H9 (cell line): Measurements from ENCODE around the gene NUAK2. TPM values are rescaled to one million over a fixed set of nuclear protein-coding genes. Genes with fewer than 3 reads are reported as not detected.

Experiments used
- DNase-seq: peaks from one replicate; pipeline ENCODE4 v3.0.0-alpha.2; 2017
- H2AFZ ChIP-seq: one replicate; pipeline ENCODE4 v1.6.1; 2013; ENCODE audit warnings: mild to moderate bottlenecking, low read length, control low read depth, moderate library complexity
- H2AK5ac ChIP-seq: 2 replicates; pipeline ENCODE4 v1.6.1; 2013; ENCODE audit warnings: low read length, control low read depth, mixed read lengths; ENCODE audit not compliant: insufficient read length
- H2BK120ac ChIP-seq: one replicate; pipeline ENCODE4 v1.6.1; 2013; ENCODE audit warnings: low read depth, mild to moderate bottlenecking, low read length, control low read depth, inconsistent platforms; ENCODE audit not compliant: poor library complexity, severe bottlenecking
- H2BK12ac ChIP-seq: 2 replicates; pipeline ENCODE4 v1.6.1; 2013; ENCODE audit warnings: low read length, control low read depth, mixed read lengths, low read depth; ENCODE audit not compliant: insufficient read length
- H2BK15ac ChIP-seq: 2 replicates; pipeline ENCODE4 v1.6.1; 2013; ENCODE audit warnings: low read depth, low read length, control low read depth
- H2BK20ac ChIP-seq: one replicate; pipeline ENCODE4 v1.6.1; 2013; ENCODE audit warnings: low read depth, mild to moderate bottlenecking, low read length, control low read depth, inconsistent platforms; ENCODE audit not compliant: poor library complexity, severe bottlenecking
- H2BK5ac ChIP-seq: 2 replicates; pipeline ENCODE4 v1.6.1; 2013; ENCODE audit warnings: low read length, control low read depth, mixed read lengths; ENCODE audit not compliant: insufficient read length
- H3K14ac ChIP-seq: 2 replicates; pipeline ENCODE4 v1.6.1; 2013; ENCODE audit warnings: low read length, control low read depth; ENCODE audit not compliant: insufficient read depth
- H3K18ac ChIP-seq: 2 replicates; pipeline ENCODE4 v1.6.1; 2013; ENCODE audit warnings: low read depth, mild to moderate bottlenecking, mixed read lengths, low read length, control low read depth; ENCODE audit not compliant: insufficient read length
- H3K23ac ChIP-seq: 2 replicates; pipeline ENCODE4 v1.6.1; 2013; ENCODE audit warnings: low read length, control low read depth, mixed read lengths, low read depth; ENCODE audit not compliant: insufficient read length
- H3K23me2 ChIP-seq: 2 replicates; pipeline ENCODE4 v1.6.1; 2013; ENCODE audit warnings: low read depth, mild to moderate bottlenecking, mixed read lengths, low read length, control low read depth; ENCODE audit not compliant: insufficient read length, poor library complexity, severe bottlenecking
- H3K27ac ChIP-seq: 2 replicates; pipeline ENCODE4 v1.5.1; 2013; ENCODE audit warnings: low read length, control low read depth, mixed read lengths, low read depth; ENCODE audit not compliant: insufficient read length
- H3K27me3 ChIP-seq: 2 replicates; pipeline ENCODE4 v1.6.1; 2013; ENCODE audit warnings: low read length, control low read depth, inconsistent platforms; ENCODE audit not compliant: insufficient read depth
- H3K4ac ChIP-seq: 2 replicates; pipeline ENCODE4 v1.6.1; 2013; ENCODE audit warnings: low read depth, mild to moderate bottlenecking, control low read depth, inconsistent platforms, low read length, moderate library complexity
- H3K4me1 ChIP-seq: 2 replicates; pipeline ENCODE4 v1.6.1; 2013; ENCODE audit warnings: low read length, control low read depth, inconsistent platforms; ENCODE audit not compliant: insufficient read depth
- H3K4me2 ChIP-seq: 2 replicates; pipeline ENCODE4 v1.6.1; 2013; ENCODE audit warnings: low read length, control low read depth, mixed read lengths; ENCODE audit not compliant: insufficient read length, insufficient read depth
- H3K56ac ChIP-seq: 2 replicates; pipeline ENCODE4 v1.6.1; 2013; ENCODE audit warnings: low read depth, mild to moderate bottlenecking, mixed read lengths, low read length, control low read depth; ENCODE audit not compliant: insufficient read length
- H3K79me1 ChIP-seq: 2 replicates; pipeline ENCODE4 v1.6.1; 2013; ENCODE audit warnings: low read depth, mild to moderate bottlenecking, moderate library complexity, low read length, control low read depth, inconsistent platforms; ENCODE audit not compliant: insufficient read depth, poor library complexity, severe bottlenecking
- H3K79me2 ChIP-seq: 2 replicates; pipeline ENCODE4 v1.6.1; 2013; ENCODE audit warnings: low read length, control low read depth, inconsistent platforms; ENCODE audit not compliant: insufficient read depth
- H3K9ac ChIP-seq: 2 replicates; pipeline ENCODE4 v1.6.1; 2013; ENCODE audit warnings: low read length, control low read depth, mixed read lengths; ENCODE audit not compliant: insufficient read length; ENCODE audit errors: extremely low read depth
- H3K9me3 ChIP-seq: one replicate; pipeline ENCODE4 v1.6.1; 2013; ENCODE audit warnings: low read depth, low read length, inconsistent platforms; ENCODE audit not compliant: control insufficient read depth
- H3T11ph ChIP-seq: one replicate; pipeline ENCODE4 v1.6.1; 2013; ENCODE audit warnings: mild to moderate bottlenecking, low read length, control low read depth, inconsistent platforms
- H4K20me1 ChIP-seq: one replicate; pipeline ENCODE4 v1.6.1; 2013; ENCODE audit not compliant: control insufficient read depth, insufficient read length, insufficient read depth
- H4K5ac ChIP-seq: 2 replicates; pipeline ENCODE4 v1.6.1; 2013; ENCODE audit warnings: low read depth, mild to moderate bottlenecking, mixed read lengths, low read length, control low read depth; ENCODE audit not compliant: insufficient read length
- H4K8ac ChIP-seq: replicated peaks from 2 replicates; pipeline ENCODE4 v1.6.1; 2013; ENCODE audit warnings: low read length, control low read depth, mixed read lengths, low read depth; ENCODE audit not compliant: insufficient read length
- H4K91ac ChIP-seq: 2 replicates; pipeline ENCODE4 v1.6.1; 2013; ENCODE audit warnings: low read depth, mild to moderate bottlenecking, moderate library complexity, mixed read lengths, low read length, control low read depth; ENCODE audit not compliant: insufficient read length
- H3K27ac Mint-ChIP-seq, 3 experiments: 2 replicates in 2 of 3; 3 replicates in 1 of 3; pipeline ENCODE4 v1.8.0; 2020 to 2021; ENCODE audit warnings: mixed read lengths in 3 of 3, mild to moderate bottlenecking in 1 of 3, moderate library complexity in 1 of 3
- H3K27me3 Mint-ChIP-seq: 2 replicates; pipeline ENCODE4 v1.8.0; 2021; ENCODE audit warnings: low read depth, mild to moderate bottlenecking, moderate library complexity, mixed read lengths
- H3K36me3 Mint-ChIP-seq, 3 experiments: 2 replicates in 2 of 3; 3 replicates in 1 of 3; pipeline ENCODE4 v1.8.0; 2020 to 2021; ENCODE audit warnings: low read depth in 3 of 3, mixed read lengths in 3 of 3; ENCODE audit not compliant: insufficient read depth in 1 of 3
- H3K4me1 Mint-ChIP-seq, 2 experiments: 2 replicates each; pipeline ENCODE4 v1.8.0; 2020; ENCODE audit warnings: mixed read lengths in 2 of 2
- H3K4me3 Mint-ChIP-seq, 2 experiments: 2 replicates in 1 of 2; 3 replicates in 1 of 2; pipeline ENCODE4 v1.8.0; 2020 to 2021; ENCODE audit warnings: mild to moderate bottlenecking in 2 of 2, mixed read lengths in 2 of 2, moderate library complexity in 1 of 2
- H3K9me3 Mint-ChIP-seq, 2 experiments: 2 replicates in 1 of 2; 3 replicates in 1 of 2; pipeline ENCODE4 v1.8.0; 2020; ENCODE audit warnings: mild to moderate bottlenecking in 2 of 2, mixed read lengths in 2 of 2, moderate library complexity in 1 of 2
- WGBS: extraction: QIAGEN DNeasy Blood & Tissue Kit; methylation state at CpG from one replicate; pipeline ENCODE4 v1.1.7; 2013; ENCODE audit warnings: missing lambda C conversion rate, low lambda C conversion rate, mixed read lengths; ENCODE audit not compliant: insufficient read length; ENCODE audit errors: extremely low coverage; 5-methylcytosine and 5-hydroxymethylcytosine counted together
- total RNA-seq: library from RNA; stranded (reverse); gene quantifications from 2 replicates; pipeline ENCODE4 v1.2.1, GENCODE V29; 2021
- TF ChIP-seq, protein P1 (sequence below): fragments of 200-600 bp; sonication (generic); conservative IDR thresholded peaks from 3 replicates; pipeline ENCODE4 v1.8.0; 2021; ENCODE audit warnings: antibody characterized with exemption, mild to moderate bottlenecking

NUAK2 gene
- total RNA-seq, 1 experiment from 2014 or later: 15.4 TPM

DNA sequence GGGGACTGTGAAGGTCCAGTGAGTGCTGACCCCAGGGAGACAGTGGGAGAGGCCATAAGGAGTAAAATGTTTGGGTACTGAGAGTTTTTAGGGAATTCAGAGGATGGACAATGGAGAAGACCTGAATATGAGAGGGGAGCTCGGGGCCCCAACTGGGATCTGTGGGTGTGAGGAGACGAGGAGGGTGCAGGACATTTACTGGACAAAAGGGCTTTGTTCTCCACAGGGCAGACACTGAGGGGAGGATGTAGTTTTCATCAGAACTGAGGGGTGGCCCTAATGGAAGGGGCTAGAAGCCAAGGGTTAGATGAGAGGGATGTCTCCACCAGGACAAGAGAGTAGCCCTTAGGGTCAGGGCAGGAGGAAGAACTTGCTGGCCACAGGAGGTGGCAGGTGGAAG, 63.8 kb downstream of the NUAK2 start:
- no peak overlapping the region for H4K5ac ChIP-seq
- H3K4me1 ChIP-seq: peaks cover 8% of the 10 kb centered on the region
- Mint-ChIP-seq H3K27me3 (no peaks in the 10 kb centered on the region; the same call in 1 of the 2 replicates), H3K27ac (no peak overlapping the region), H3K4me1 (peaks cover 39% of the 10 kb centered on the region in 2 experiments), H3K36me3 (no peaks in the 10 kb centered on the region), H3K4me3 (no peak overlapping the region), H3K9me3 (no peaks in the 10 kb centered on the region)
- H2AFZ ChIP-seq: no peak overlapping the region
- H2BK120ac ChIP-seq: no peak overlapping the region
- H2BK15ac ChIP-seq: no peak overlapping the region
- no peak overlapping the region for H3K27ac ChIP-seq
- no peaks in the 10 kb centered on the region for H4K20me1 ChIP-seq
- no peak overlapping the region for H3K56ac ChIP-seq
- no peak overlapping the region for H3K4ac ChIP-seq
- H2BK5ac ChIP-seq: no peak overlapping the region
- WGBS: no CpG with 5 or more reads among the region's 2 CpGs
- no peak overlapping the region for H2BK20ac ChIP-seq
- no peak overlapping the region for H3K23ac ChIP-seq
- H2BK12ac ChIP-seq: no peak overlapping the region
- H3K27me3 ChIP-seq: no peaks in the 10 kb centered on the region
- H4K8ac ChIP-seq: no peak overlapping the region
- no peak overlapping the region for H4K91ac ChIP-seq
- no peak overlapping the region for H3K9ac ChIP-seq
- H3K79me2 ChIP-seq: no peaks in the 10 kb centered on the region
- no peak for DNase-seq
- H2AK5ac ChIP-seq: no peak overlapping the region
- no peak overlapping the region for H3K14ac ChIP-seq
- no peak overlapping the region for H3T11ph ChIP-seq
- no peak overlapping the region for H3K18ac ChIP-seq
- no peaks in the 10 kb centered on the region for H3K23me2 ChIP-seq
- H3K4me2 ChIP-seq: no peak overlapping the region
- no peaks in the 10 kb centered on the region for H3K79me1 ChIP-seq
- H3K9me3 ChIP-seq: no peaks in the 10 kb centered on the region
- TF ChIP-seq, protein P1, sequence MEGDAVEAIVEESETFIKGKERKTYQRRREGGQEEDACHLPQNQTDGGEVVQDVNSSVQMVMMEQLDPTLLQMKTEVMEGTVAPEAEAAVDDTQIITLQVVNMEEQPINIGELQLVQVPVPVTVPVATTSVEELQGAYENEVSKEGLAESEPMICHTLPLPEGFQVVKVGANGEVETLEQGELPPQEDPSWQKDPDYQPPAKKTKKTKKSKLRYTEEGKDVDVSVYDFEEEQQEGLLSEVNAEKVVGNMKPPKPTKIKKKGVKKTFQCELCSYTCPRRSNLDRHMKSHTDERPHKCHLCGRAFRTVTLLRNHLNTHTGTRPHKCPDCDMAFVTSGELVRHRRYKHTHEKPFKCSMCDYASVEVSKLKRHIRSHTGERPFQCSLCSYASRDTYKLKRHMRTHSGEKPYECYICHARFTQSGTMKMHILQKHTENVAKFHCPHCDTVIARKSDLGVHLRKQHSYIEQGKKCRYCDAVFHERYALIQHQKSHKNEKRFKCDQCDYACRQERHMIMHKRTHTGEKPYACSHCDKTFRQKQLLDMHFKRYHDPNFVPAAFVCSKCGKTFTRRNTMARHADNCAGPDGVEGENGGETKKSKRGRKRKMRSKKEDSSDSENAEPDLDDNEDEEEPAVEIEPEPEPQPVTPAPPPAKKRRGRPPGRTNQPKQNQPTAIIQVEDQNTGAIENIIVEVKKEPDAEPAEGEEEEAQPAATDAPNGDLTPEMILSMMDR: no peak
